Colonic mucosa (tissue), 4 donors: ENCODE measurements around the gene CTIF. TPM values are rescaled to one million over a fixed set of nuclear protein-coding genes. Genes with fewer than 3 reads are reported as not detected.
A peak's percentile ranks its signal among the peaks of the same experiment; 100 is the strongest.
"Not testable (repeated sequence)": the region's sequence is repeated elsewhere in the genome, so short reads cannot be mapped to it uniquely, and the experiment has no call there.

Source experiments
- DNase-seq: peaks from one replicate; pipeline ENCODE4 v3.0.0-alpha.2; 2020
- H3K27ac ChIP-seq: fragments of 200-600 bp; one replicate; pipeline ENCODE4 v1.8.0; 2021
- H3K27me3 ChIP-seq: fragments of 200-600 bp; one replicate; pipeline ENCODE4 v1.8.0; 2021
- H3K36me3 ChIP-seq: fragments of 200-600 bp; one replicate; pipeline ENCODE4 v1.8.0; 2021
- H3K4me1 ChIP-seq: fragments of 200-600 bp; one replicate; pipeline ENCODE4 v1.8.0; 2021; ENCODE audit warnings: mild to moderate bottlenecking
- H3K4me3 ChIP-seq: fragments of 200-600 bp; one replicate; pipeline ENCODE4 v1.8.0; 2021
- H3K9ac ChIP-seq, 2 donors: one replicate each; pipeline ENCODE4 v1.7.0; 2013; ENCODE audit warnings: control low read depth in 2 of 2, low read depth in 2 of 2, low read length in 2 of 2
- H3K9me3 ChIP-seq: fragments of 200-600 bp; one replicate; pipeline ENCODE4 v1.8.0; 2021
- CTCF ChIP-seq: fragments of 200-600 bp; IDR thresholded peaks from one replicate; pipeline ENCODE4 v1.8.0; 2022; ENCODE audit warnings: antibody characterized with exemption, mild to moderate bottlenecking
- intact Hi-C: fragments of 100-400 bp; cut with DNase I; formaldehyde crosslinking; loops from one replicate; pipeline ENCODE4 v1.14.1; 2022
- total RNA-seq, 2 donors: library from RNA; stranded (reverse); fragmentation: NEBNext Ultra II Directional in 1 of 2; extraction: Animal tissue kit (Norgen Biotek cat#: 25700) in 1 of 2; gene quantifications; one replicate each; pipeline ENCODE4 v1.2.1, GENCODE V29; 2021
- donor health status: healthy.
- donor health status: DM: no; HTN: no; CAD: no.
- donor health status: DM: no; HTN: no; CAD: no.

The CTIF gene
- total RNA-seq, 2 donors from 2014 or later = 13.0 to 16.7 TPM

- Histone ChIP-seq H3K9me3 (no peaks in the 10 kb centered on the region), H3K4me1 (no peaks in the 10 kb centered on the region), H3K27me3 (no peaks in the 10 kb centered on the region), H3K36me3 (no peaks in the 10 kb centered on the region), H3K9ac (no peak overlapping the region), H3K27ac (no peak overlapping the region), H3K4me3 (no peak overlapping the region)
- no peak for TF ChIP-seq CTCF
- intact Hi-C loops = no loop called here
- no peak for DNase-seq
These were observed 270.5 kb downstream of the CTIF start for GRCh38 chr18:48809365-48809764.

- Histone ChIP-seq H3K27me3 (no peaks in the 10 kb centered on the region), H3K4me1 (no peaks in the 10 kb centered on the region), H3K9me3 (no peaks in the 10 kb centered on the region), H3K27ac (no peak overlapping the region), H3K4me3 (no peak overlapping the region), H3K36me3 (no peaks in the 10 kb centered on the region), H3K9ac (no peak overlapping the region)
- no peak for DNase-seq
- no peak for TF ChIP-seq CTCF
- intact Hi-C loops = no loop called here
These were observed 272.0 kb downstream of the CTIF start for GRCh38 chr18:48810805-48811204.

- Histone ChIP-seq H3K4me1 (no peaks in the 10 kb centered on the region), H3K9ac (no peak overlapping the region), H3K36me3 (no peaks in the 10 kb centered on the region), H3K4me3 (no peak overlapping the region), H3K27ac (no peak overlapping the region), H3K9me3 (no peaks in the 10 kb centered on the region), H3K27me3 (no peaks in the 10 kb centered on the region)
- DNase-seq = no peak
- intact Hi-C loops = no loop called here
- no peak for TF ChIP-seq CTCF
These were observed 272.6 kb downstream of the CTIF start for GRCh38 chr18:48811401-48811800.

- H3K27me3 ChIP-seq, H3K9me3 ChIP-seq, H3K9ac ChIP-seq, intact Hi-C loops, H3K4me3 ChIP-seq, H3K36me3 ChIP-seq, H3K27ac ChIP-seq, H3K4me1 ChIP-seq: not testable (repeated sequence)
- peak; percentile 2 for DNase-seq
These were observed 273.2 kb downstream of the CTIF start for GRCh38 chr18:48811977-48812451.

GRCh38 chr18:48813321-48813720, 274.5 kb downstream of the CTIF start:
- Histone ChIP-seq H3K4me1 (no peaks in the 10 kb centered on the region), H3K9ac (no peak overlapping the region), H3K27ac (no peak overlapping the region), H3K36me3 (no peaks in the 10 kb centered on the region), H3K4me3 (no peak overlapping the region), H3K9me3 (no peaks in the 10 kb centered on the region), H3K27me3 (no peaks in the 10 kb centered on the region)
- intact Hi-C loops = no loop called here
- TF ChIP-seq CTCF = no peak
- peak; percentile 12 for DNase-seq

- H3K27ac ChIP-seq = no peak overlapping the region
These were observed 275.1 kb downstream of the CTIF start for GRCh38 chr18:48813833-48814489.

More at GRCh38 chr18:48813833-48814489, 275.1 kb downstream of the CTIF start:
- Histone ChIP-seq H3K9ac (no peak overlapping the region), H3K27me3 (no peaks in the 10 kb centered on the region), H3K4me1 (peaks cover under 1% of the 10 kb centered on the region), H3K4me3 (no peak overlapping the region), H3K36me3 (no peaks in the 10 kb centered on the region), H3K9me3 (no peaks in the 10 kb centered on the region)
- TF ChIP-seq CTCF = no peak
- DNase-seq = peak; percentile 77
- intact Hi-C loops = no loop called here
